H9 (cell line): ENCODE measurements around the gene ASTN2. TPM values are rescaled to one million over a fixed set of nuclear protein-coding genes. Genes with fewer than 3 reads are reported as not detected.

Source experiments
- DNase-seq: peaks from one replicate; pipeline ENCODE4 v3.0.0-alpha.2; 2017
- H2AFZ ChIP-seq: one replicate; pipeline ENCODE4 v1.6.1; 2013; ENCODE audit warnings: mild to moderate bottlenecking, low read length, control low read depth, moderate library complexity
- H2AK5ac ChIP-seq: 2 replicates; pipeline ENCODE4 v1.6.1; 2013; ENCODE audit warnings: low read length, control low read depth, mixed read lengths; ENCODE audit not compliant: insufficient read length
- H2BK120ac ChIP-seq: one replicate; pipeline ENCODE4 v1.6.1; 2013; ENCODE audit warnings: low read depth, mild to moderate bottlenecking, low read length, control low read depth, inconsistent platforms; ENCODE audit not compliant: poor library complexity, severe bottlenecking
- H2BK12ac ChIP-seq: 2 replicates; pipeline ENCODE4 v1.6.1; 2013; ENCODE audit warnings: low read length, control low read depth, mixed read lengths, low read depth; ENCODE audit not compliant: insufficient read length
- H2BK15ac ChIP-seq: 2 replicates; pipeline ENCODE4 v1.6.1; 2013; ENCODE audit warnings: low read depth, low read length, control low read depth
- H2BK20ac ChIP-seq: one replicate; pipeline ENCODE4 v1.6.1; 2013; ENCODE audit warnings: low read depth, mild to moderate bottlenecking, low read length, control low read depth, inconsistent platforms; ENCODE audit not compliant: poor library complexity, severe bottlenecking
- H2BK5ac ChIP-seq: 2 replicates; pipeline ENCODE4 v1.6.1; 2013; ENCODE audit warnings: low read length, control low read depth, mixed read lengths; ENCODE audit not compliant: insufficient read length
- H3K14ac ChIP-seq: 2 replicates; pipeline ENCODE4 v1.6.1; 2013; ENCODE audit warnings: low read length, control low read depth; ENCODE audit not compliant: insufficient read depth
- H3K18ac ChIP-seq: 2 replicates; pipeline ENCODE4 v1.6.1; 2013; ENCODE audit warnings: low read depth, mild to moderate bottlenecking, mixed read lengths, low read length, control low read depth; ENCODE audit not compliant: insufficient read length
- H3K23ac ChIP-seq: 2 replicates; pipeline ENCODE4 v1.6.1; 2013; ENCODE audit warnings: low read length, control low read depth, mixed read lengths, low read depth; ENCODE audit not compliant: insufficient read length
- H3K23me2 ChIP-seq: 2 replicates; pipeline ENCODE4 v1.6.1; 2013; ENCODE audit warnings: low read depth, mild to moderate bottlenecking, mixed read lengths, low read length, control low read depth; ENCODE audit not compliant: insufficient read length, poor library complexity, severe bottlenecking
- H3K27ac ChIP-seq: 2 replicates; pipeline ENCODE4 v1.5.1; 2013; ENCODE audit warnings: low read length, control low read depth, mixed read lengths, low read depth; ENCODE audit not compliant: insufficient read length
- H3K27me3 ChIP-seq: 2 replicates; pipeline ENCODE4 v1.6.1; 2013; ENCODE audit warnings: low read length, control low read depth, inconsistent platforms; ENCODE audit not compliant: insufficient read depth
- H3K4ac ChIP-seq: 2 replicates; pipeline ENCODE4 v1.6.1; 2013; ENCODE audit warnings: low read depth, mild to moderate bottlenecking, control low read depth, inconsistent platforms, low read length, moderate library complexity
- H3K4me1 ChIP-seq: 2 replicates; pipeline ENCODE4 v1.6.1; 2013; ENCODE audit warnings: low read length, control low read depth, inconsistent platforms; ENCODE audit not compliant: insufficient read depth
- H3K4me2 ChIP-seq: 2 replicates; pipeline ENCODE4 v1.6.1; 2013; ENCODE audit warnings: low read length, control low read depth, mixed read lengths; ENCODE audit not compliant: insufficient read length, insufficient read depth
- H3K56ac ChIP-seq: 2 replicates; pipeline ENCODE4 v1.6.1; 2013; ENCODE audit warnings: low read depth, mild to moderate bottlenecking, mixed read lengths, low read length, control low read depth; ENCODE audit not compliant: insufficient read length
- H3K79me1 ChIP-seq: 2 replicates; pipeline ENCODE4 v1.6.1; 2013; ENCODE audit warnings: low read depth, mild to moderate bottlenecking, moderate library complexity, low read length, control low read depth, inconsistent platforms; ENCODE audit not compliant: insufficient read depth, poor library complexity, severe bottlenecking
- H3K79me2 ChIP-seq: 2 replicates; pipeline ENCODE4 v1.6.1; 2013; ENCODE audit warnings: low read length, control low read depth, inconsistent platforms; ENCODE audit not compliant: insufficient read depth
- H3K9ac ChIP-seq: 2 replicates; pipeline ENCODE4 v1.6.1; 2013; ENCODE audit warnings: low read length, control low read depth, mixed read lengths; ENCODE audit not compliant: insufficient read length; ENCODE audit errors: extremely low read depth
- H3K9me3 ChIP-seq: one replicate; pipeline ENCODE4 v1.6.1; 2013; ENCODE audit warnings: low read depth, low read length, inconsistent platforms; ENCODE audit not compliant: control insufficient read depth
- H3T11ph ChIP-seq: one replicate; pipeline ENCODE4 v1.6.1; 2013; ENCODE audit warnings: mild to moderate bottlenecking, low read length, control low read depth, inconsistent platforms
- H4K20me1 ChIP-seq: one replicate; pipeline ENCODE4 v1.6.1; 2013; ENCODE audit not compliant: control insufficient read depth, insufficient read length, insufficient read depth
- H4K5ac ChIP-seq: 2 replicates; pipeline ENCODE4 v1.6.1; 2013; ENCODE audit warnings: low read depth, mild to moderate bottlenecking, mixed read lengths, low read length, control low read depth; ENCODE audit not compliant: insufficient read length
- H4K8ac ChIP-seq: replicated peaks from 2 replicates; pipeline ENCODE4 v1.6.1; 2013; ENCODE audit warnings: low read length, control low read depth, mixed read lengths, low read depth; ENCODE audit not compliant: insufficient read length
- H4K91ac ChIP-seq: 2 replicates; pipeline ENCODE4 v1.6.1; 2013; ENCODE audit warnings: low read depth, mild to moderate bottlenecking, moderate library complexity, mixed read lengths, low read length, control low read depth; ENCODE audit not compliant: insufficient read length
- H3K27ac Mint-ChIP-seq, 3 experiments: 2 replicates in 2 of 3; 3 replicates in 1 of 3; pipeline ENCODE4 v1.8.0; 2020 to 2021; ENCODE audit warnings: mixed read lengths in 3 of 3, mild to moderate bottlenecking in 1 of 3, moderate library complexity in 1 of 3
- H3K27me3 Mint-ChIP-seq: 2 replicates; pipeline ENCODE4 v1.8.0; 2021; ENCODE audit warnings: low read depth, mild to moderate bottlenecking, moderate library complexity, mixed read lengths
- H3K36me3 Mint-ChIP-seq, 3 experiments: 2 replicates in 2 of 3; 3 replicates in 1 of 3; pipeline ENCODE4 v1.8.0; 2020 to 2021; ENCODE audit warnings: low read depth in 3 of 3, mixed read lengths in 3 of 3; ENCODE audit not compliant: insufficient read depth in 1 of 3
- H3K4me1 Mint-ChIP-seq, 2 experiments: 2 replicates each; pipeline ENCODE4 v1.8.0; 2020; ENCODE audit warnings: mixed read lengths in 2 of 2
- H3K4me3 Mint-ChIP-seq, 2 experiments: 2 replicates in 1 of 2; 3 replicates in 1 of 2; pipeline ENCODE4 v1.8.0; 2020 to 2021; ENCODE audit warnings: mild to moderate bottlenecking in 2 of 2, mixed read lengths in 2 of 2, moderate library complexity in 1 of 2
- H3K9me3 Mint-ChIP-seq, 2 experiments: 2 replicates in 1 of 2; 3 replicates in 1 of 2; pipeline ENCODE4 v1.8.0; 2020; ENCODE audit warnings: mild to moderate bottlenecking in 2 of 2, mixed read lengths in 2 of 2, moderate library complexity in 1 of 2
- CTCF ChIP-seq: fragments of 200-600 bp; sonication (generic); conservative IDR thresholded peaks from 3 replicates; pipeline ENCODE4 v1.8.0; 2021; ENCODE audit warnings: antibody characterized with exemption, mild to moderate bottlenecking
- WGBS: extraction: QIAGEN DNeasy Blood & Tissue Kit; methylation state at CpG from one replicate; pipeline ENCODE4 v1.1.7; 2013; ENCODE audit warnings: missing lambda C conversion rate, low lambda C conversion rate, mixed read lengths; ENCODE audit not compliant: insufficient read length; ENCODE audit errors: extremely low coverage; 5-methylcytosine and 5-hydroxymethylcytosine counted together
- total RNA-seq: library from RNA; stranded (reverse); gene quantifications from 2 replicates; pipeline ENCODE4 v1.2.1, GENCODE V29; 2021

ASTN2 gene
- total RNA-seq, 1 experiment from 2014 or later: 9.7 TPM

DNA sequence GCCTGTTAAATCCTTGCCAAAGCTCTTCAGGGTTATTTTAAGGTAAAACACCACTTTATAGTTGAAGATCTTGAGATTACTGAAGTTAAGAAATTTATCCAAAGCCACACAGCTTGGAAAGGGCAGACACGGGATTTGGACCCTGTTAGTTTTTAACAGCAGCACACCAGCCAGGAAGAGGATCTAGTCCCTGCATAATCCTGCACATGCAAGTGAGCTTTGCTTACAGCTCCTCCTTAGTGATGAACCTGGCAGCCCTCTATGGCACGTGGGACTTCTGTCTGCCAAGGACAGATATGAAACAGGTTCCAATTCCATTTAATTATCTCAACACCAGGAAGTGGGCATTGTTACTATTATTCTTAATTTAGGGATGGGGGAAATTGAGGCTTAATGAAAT, 619.0 kb downstream of the ASTN2 start:
- no peak for DNase-seq
- Histone ChIP-seq H3K56ac (no peak overlapping the region), H2BK15ac (no peak overlapping the region), H3K4me2 (no peak overlapping the region), H3K23me2 (no peaks in the 10 kb centered on the region), H4K20me1 (no peaks in the 10 kb centered on the region), H3K27me3 (no peaks in the 10 kb centered on the region), H3K4me1 (peaks cover 3% of the 10 kb centered on the region), H3K23ac (no peak overlapping the region), H3K9ac (no peak overlapping the region), H2AFZ (no peak overlapping the region), H3K79me2 (no peaks in the 10 kb centered on the region), H2BK120ac (no peak overlapping the region), H4K5ac (no peak overlapping the region), H3K27ac (no peak overlapping the region), H3K14ac (no peak overlapping the region), H4K91ac (no peak overlapping the region), H2BK12ac (no peak overlapping the region), H3K4ac (no peak overlapping the region), H4K8ac (no peak overlapping the region), H3K9me3 (no peaks in the 10 kb centered on the region), H3K79me1 (no peaks in the 10 kb centered on the region), H3K18ac (no peak overlapping the region), H2AK5ac (no peak overlapping the region), H2BK20ac (no peak overlapping the region), H3T11ph (no peak overlapping the region), H2BK5ac (no peak overlapping the region)
- Mint-ChIP-seq H3K27ac (no peak overlapping the region), H3K27me3 (no peaks in the 10 kb centered on the region), H3K4me3 (no peak overlapping the region), H3K4me1 (peaks cover 27 to 36% of the 10 kb centered on the region in 2 experiments), H3K36me3 (no peaks in the 10 kb centered on the region), H3K9me3 (no peaks in the 10 kb centered on the region)
- TF ChIP-seq CTCF: no peak
- no CpG with 5 or more reads among the region's 2 CpGs for WGBS
